ENCODE data around the gene DENND4A. TPM values are rescaled to one million over a fixed set of nuclear protein-coding genes. Genes with fewer than 3 reads are reported as not detected.

DENND4A gene
- total and polyA plus RNA-seq, 2 donors (not counting 1 experiment from before 2014, with no cell fraction given), result 24.4 to 103 TPM

DNA sequence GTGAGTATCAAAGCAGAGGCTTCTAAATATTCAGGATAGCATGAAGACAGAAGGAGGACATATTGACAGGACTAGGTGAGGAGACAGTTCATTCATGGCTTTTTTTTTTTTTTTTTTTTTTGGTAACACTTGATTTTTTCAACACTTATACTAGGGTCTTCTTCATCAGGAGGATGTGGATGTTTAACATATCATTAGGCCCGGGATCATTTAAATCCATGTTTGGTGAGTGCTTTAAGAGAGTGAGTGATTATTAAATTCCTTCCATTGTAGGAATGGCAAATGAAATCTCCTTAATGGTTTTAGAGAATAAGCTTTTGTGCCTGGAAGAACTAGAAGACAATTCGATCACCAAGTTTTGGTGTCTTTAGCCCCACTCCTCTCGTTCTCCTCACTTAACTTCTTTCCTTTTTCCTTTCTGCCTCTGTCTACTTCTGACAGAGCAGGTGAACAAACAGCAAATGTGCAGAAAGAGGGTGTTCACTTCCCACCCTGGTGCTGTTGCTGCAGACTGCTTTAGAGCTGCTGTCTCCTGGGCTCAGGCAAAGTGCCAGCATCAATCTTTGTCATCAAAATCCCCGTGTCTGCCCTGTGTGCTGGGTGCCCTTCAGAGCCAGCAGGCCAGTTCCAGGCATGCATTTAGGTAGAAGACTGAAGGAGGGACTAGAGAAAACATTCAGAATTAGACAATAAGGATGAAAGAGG, 41.6 kb upstream of the DENND4A start:
- Histone ChIP-seq H3K4me1 (ENCODE audit: control insufficient read depth in 2 of 2, insufficient read depth in 2 of 2, low read length in 2 of 2) (peaks cover 30 to 31% of the 10 kb centered on the region in 2 donors), H3K79me2 (ENCODE audit: control insufficient read depth, insufficient read depth, low read length) (peaks cover 7% of the 10 kb centered on the region), H2AFZ (ENCODE audit: insufficient read depth, low read depth, low read length, poor library complexity, severe bottlenecking) (peak overlapping the region; percentile 76), H3K4me3 (ENCODE audit: control extremely low read depth in 1 of 5, extremely low read depth in 1 of 5, insufficient read depth in 1 of 5, low read depth in 2 of 5, low read length in 4 of 5) (peak overlapping the region in 1 of 5 experiments; percentile 52), H3K27ac (ENCODE audit: low read length in 2 of 2) (peak overlapping the region; percentile 70 to 79), H3K9ac (ENCODE audit: low read length) (peak overlapping the region; percentile 33), H3K27me3 (replicated peaks in 1 of 4; ENCODE audit: control extremely low read depth in 1 of 4, control insufficient read depth in 3 of 4, insufficient read depth in 4 of 4, low read length in 3 of 4) (no peaks in the 10 kb centered on the region), H3K4me2 (replicated peaks; ENCODE audit: low read depth, low read length, poor library complexity, severe bottlenecking) (peak overlapping the region; percentile 69), H4K20me1 (ENCODE audit: control insufficient read depth, insufficient read depth, low read length, poor library complexity, severe bottlenecking) (no peaks in the 10 kb centered on the region), H3K9me3 (ENCODE audit: control extremely low read depth in 1 of 3, control insufficient read depth in 2 of 3, insufficient read depth in 1 of 3, low read length in 2 of 3) (no peaks in the 10 kb centered on the region), H3K36me3 (replicated peaks in 1 of 2; ENCODE audit: control extremely low read depth in 1 of 2, control insufficient read depth in 1 of 2, extremely low read depth in 1 of 2, insufficient read depth in 2 of 2, low read length in 1 of 2) (no peaks in the 10 kb centered on the region)
- DNase-seq (no peak), ATAC-seq (ENCODE audit: low read depth) (no peak)
- Mint-ChIP-seq H3K27ac (peak overlapping the region; percentile 96), H3K9me3 (ENCODE audit: insufficient read depth) (no peaks in the 10 kb centered on the region), H3K4me1 (peaks cover 49% of the 10 kb centered on the region), H3K27me3 (no peaks in the 10 kb centered on the region), H3K4me3 (peak overlapping the region; percentile 80)
- intact Hi-C loops (cut with micrococcal nuclease), result no loop called here
- WGBS (ENCODE audit: insufficient coverage), result 0% methylated on average over 2 of the region's 4 CpGs
- TF ChIP-seq EZH2 (IDR thresholded peaks at IDR 0.05; ENCODE audit: borderline replicate concordance, insufficient read depth, low read depth, low read length, poor library complexity, severe bottlenecking), result no peak
- TF ChIP-seq, protein P1, sequence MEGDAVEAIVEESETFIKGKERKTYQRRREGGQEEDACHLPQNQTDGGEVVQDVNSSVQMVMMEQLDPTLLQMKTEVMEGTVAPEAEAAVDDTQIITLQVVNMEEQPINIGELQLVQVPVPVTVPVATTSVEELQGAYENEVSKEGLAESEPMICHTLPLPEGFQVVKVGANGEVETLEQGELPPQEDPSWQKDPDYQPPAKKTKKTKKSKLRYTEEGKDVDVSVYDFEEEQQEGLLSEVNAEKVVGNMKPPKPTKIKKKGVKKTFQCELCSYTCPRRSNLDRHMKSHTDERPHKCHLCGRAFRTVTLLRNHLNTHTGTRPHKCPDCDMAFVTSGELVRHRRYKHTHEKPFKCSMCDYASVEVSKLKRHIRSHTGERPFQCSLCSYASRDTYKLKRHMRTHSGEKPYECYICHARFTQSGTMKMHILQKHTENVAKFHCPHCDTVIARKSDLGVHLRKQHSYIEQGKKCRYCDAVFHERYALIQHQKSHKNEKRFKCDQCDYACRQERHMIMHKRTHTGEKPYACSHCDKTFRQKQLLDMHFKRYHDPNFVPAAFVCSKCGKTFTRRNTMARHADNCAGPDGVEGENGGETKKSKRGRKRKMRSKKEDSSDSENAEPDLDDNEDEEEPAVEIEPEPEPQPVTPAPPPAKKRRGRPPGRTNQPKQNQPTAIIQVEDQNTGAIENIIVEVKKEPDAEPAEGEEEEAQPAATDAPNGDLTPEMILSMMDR (IDR thresholded peaks at IDR 0.05), result no peak
- CTCF ChIA-PET, result interaction anchor here (0.8 to 2.7 kb wide), 13 partner anchors 14 to 237 kb away, joined by 3 to 13 read pairs (median 4); partner anchors contain the start of gene DENND4A
- POLR2A ChIA-PET, result interaction anchor here (1.4 kb wide), 1 partner anchor 35 kb away, joined by 4 read pairs; the partner anchor contains the start of gene RAB11A
